WERI-Rb-1 (cell line): ENCODE data around the gene RSPRY1.

ENCODE experiments used
- DNase-seq: peaks from one replicate; pipeline ENCODE4 v3.0.0-alpha.2; 2020
- H3K27ac ChIP-seq: fragments of 250-450 bp; sonication (Bioruptor Pico); 2 replicates; pipeline ENCODE4 v1.5.1; 2020; ENCODE audit warnings: mild to moderate bottlenecking, moderate library complexity
- H3K27me3 ChIP-seq: fragments of 250-450 bp; sonication (Bioruptor Pico); 2 replicates; pipeline ENCODE4 v1.5.1; 2021; ENCODE audit warnings: mild to moderate bottlenecking, low read depth, moderate library complexity; ENCODE audit not compliant: insufficient read depth, severe bottlenecking
- H3K36me3 ChIP-seq: fragments of 250-450 bp; sonication (Bioruptor Pico); 2 replicates; pipeline ENCODE4 v1.5.1; 2020; ENCODE audit warnings: mild to moderate bottlenecking, moderate library complexity
- H3K4me3 ChIP-seq: 2 replicates; pipeline ENCODE4 v1.5.1; 2011; ENCODE audit warnings: low read depth, mild to moderate bottlenecking, control low read depth, low read length
- H3K9me3 ChIP-seq: fragments of 250-450 bp; sonication (Bioruptor Pico); 2 replicates; pipeline ENCODE4 v1.5.1; 2021; ENCODE audit warnings: mild to moderate bottlenecking, moderate library complexity; ENCODE audit not compliant: severe bottlenecking
- TF ChIP-seq, protein P1 (sequence below): IDR thresholded peaks from 2 replicates; pipeline ENCODE4 v1.5.1; 2011; ENCODE audit warnings: low read depth, mild to moderate bottlenecking, control low read depth, inconsistent platforms, low read length

The RSPRY1 gene

GRCh38 chr16:57285379-57285778, 99.2 kb downstream of the RSPRY1 start:
- TF ChIP-seq, protein P1, sequence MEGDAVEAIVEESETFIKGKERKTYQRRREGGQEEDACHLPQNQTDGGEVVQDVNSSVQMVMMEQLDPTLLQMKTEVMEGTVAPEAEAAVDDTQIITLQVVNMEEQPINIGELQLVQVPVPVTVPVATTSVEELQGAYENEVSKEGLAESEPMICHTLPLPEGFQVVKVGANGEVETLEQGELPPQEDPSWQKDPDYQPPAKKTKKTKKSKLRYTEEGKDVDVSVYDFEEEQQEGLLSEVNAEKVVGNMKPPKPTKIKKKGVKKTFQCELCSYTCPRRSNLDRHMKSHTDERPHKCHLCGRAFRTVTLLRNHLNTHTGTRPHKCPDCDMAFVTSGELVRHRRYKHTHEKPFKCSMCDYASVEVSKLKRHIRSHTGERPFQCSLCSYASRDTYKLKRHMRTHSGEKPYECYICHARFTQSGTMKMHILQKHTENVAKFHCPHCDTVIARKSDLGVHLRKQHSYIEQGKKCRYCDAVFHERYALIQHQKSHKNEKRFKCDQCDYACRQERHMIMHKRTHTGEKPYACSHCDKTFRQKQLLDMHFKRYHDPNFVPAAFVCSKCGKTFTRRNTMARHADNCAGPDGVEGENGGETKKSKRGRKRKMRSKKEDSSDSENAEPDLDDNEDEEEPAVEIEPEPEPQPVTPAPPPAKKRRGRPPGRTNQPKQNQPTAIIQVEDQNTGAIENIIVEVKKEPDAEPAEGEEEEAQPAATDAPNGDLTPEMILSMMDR = no peak
- no peak overlapping the region for H3K4me3 ChIP-seq
- no peak for DNase-seq
- H3K36me3 ChIP-seq = no peaks in the 10 kb centered on the region; the same call in 1 of the 2 replicates
- H3K9me3 ChIP-seq = no peaks in the 10 kb centered on the region
- H3K27ac ChIP-seq = no peak overlapping the region
- no peaks in the 10 kb centered on the region for H3K27me3 ChIP-seq

GRCh38 chr16:57289391-57290257, 103.5 kb downstream of the RSPRY1 start:
- Histone ChIP-seq H3K27ac (no peak overlapping the region), H3K27me3 (no peaks in the 10 kb centered on the region), H3K9me3 (no peaks in the 10 kb centered on the region), H3K4me3 (no peak overlapping the region), H3K36me3 (no peaks in the 10 kb centered on the region; the same call in 1 of the 2 replicates)
- TF ChIP-seq, protein P1 = no peak
- no peak for DNase-seq
